K562 (cell line): ENCODE data around the gene CYFIP2. TPM values are rescaled to one million over a fixed set of nuclear protein-coding genes. Genes with fewer than 3 reads are reported as not detected.

Experiments used
- ATAC-seq: fragments of 200-7000 bp; cut with Tn5 transposase; 3 replicates; pipeline ENCODE4 v1.9.1; 2020; ENCODE audit warnings: moderate library complexity
- BruUV-seq: library from RNA; stranded (reverse); fragments of 400-500 nt; replicated peaks from 2 replicates; lab custom pipeline; 2021; lab: Mats Ljungman, UMichigan
- CTCF ChIA-PET: fragments of 300-600 bp; formaldehyde crosslinking; extraction: SDS; loops from one replicate; lab custom pipeline; 2021; ENCODE audit warnings: low intra/inter-chr PET ratio; lab: Yijun Ruan, JAX
- POLR2A ChIA-PET: fragments of 300-600, 350-650 bp; sonication (Branson Sonifier 250); formaldehyde crosslinking; extraction: SDS; loops from one replicate; lab custom pipeline; 2021; ENCODE audit warnings: antibody characterized with exemption, inconsistent platforms; lab: Yijun Ruan, JAX
- DNase-seq, 4 experiments: peaks; one replicate each; pipeline versions ENCODE4 v3.0.0 to v3.0.0-alpha.2; 2011 to 2018; ENCODE audit warnings: low spot score in 3 of 4, mixed read lengths in 3 of 4; ENCODE audit errors: extremely low read depth in 1 of 4
- FAIRE-seq: peaks from 2 replicates; lab custom pipeline; 2011; peaks lifted over from hg19 to GRCh38; lab: Jason Lieb, UNC
- H2AFZ ChIP-seq: 2 replicates; pipeline ENCODE4 v1.6.0; 2011; ENCODE audit warnings: low read depth, low read length, control low read depth, inconsistent platforms
- H3K27ac ChIP-seq: fragments of 200-600 bp; 3 replicates; pipeline ENCODE4 v1.8.0; 2011; ENCODE audit warnings: low read depth, mild to moderate bottlenecking, control low read depth, inconsistent platforms, low read length, moderate library complexity, mixed read lengths; ENCODE audit errors: extremely low read depth
- H3K27me3 ChIP-seq, 2 experiments: fragments of 300-600 bp in 1 of 2; 2 replicates in 1 of 2; 3 replicates in 1 of 2; pipeline versions ENCODE4 v1.6.0 to v1.8.0; 2011; ENCODE audit warnings: inconsistent platforms in 2 of 2, low read length in 2 of 2, mild to moderate bottlenecking in 1 of 2, mixed read lengths in 1 of 2, moderate library complexity in 1 of 2; ENCODE audit not compliant: control insufficient read depth in 2 of 2, insufficient read depth in 2 of 2
- H3K36me3 ChIP-seq: fragments of 300-600 bp; 3 replicates; pipeline ENCODE4 v1.8.0; 2011; ENCODE audit warnings: mild to moderate bottlenecking, low read length, inconsistent platforms; ENCODE audit not compliant: control insufficient read depth, insufficient read depth
- H3K4me1 ChIP-seq, 2 experiments: fragments of 200-600 bp in 1 of 2; replicated peaks in 1 of 2; 2 replicates in 1 of 2; 3 replicates in 1 of 2; pipeline versions ENCODE4 v1.5.1 to v1.8.0; 2011; ENCODE audit warnings: inconsistent platforms in 2 of 2, low read length in 2 of 2, mild to moderate bottlenecking in 1 of 2, mixed read lengths in 1 of 2, moderate library complexity in 1 of 2; ENCODE audit not compliant: control insufficient read depth in 2 of 2, insufficient read depth in 2 of 2
- H3K4me2 ChIP-seq: 2 replicates; pipeline ENCODE4 v1.6.1; 2011; ENCODE audit warnings: low read length, control low read depth, inconsistent platforms, mixed read lengths; ENCODE audit not compliant: insufficient read depth
- H3K4me3 ChIP-seq: fragments of 200-600 bp; sonication (generic), shearing (Covaris generic); 2 replicates; pipeline ENCODE4 v1.5.1; 2016; ENCODE audit warnings: control low read depth, inconsistent platforms
- H3K79me2 ChIP-seq: fragments of 200-600 bp; 3 replicates; pipeline ENCODE4 v1.8.0; 2011; ENCODE audit warnings: low read length, inconsistent platforms; ENCODE audit not compliant: control insufficient read depth, insufficient read depth
- H3K9ac ChIP-seq, 2 experiments: 2 replicates each; pipeline versions ENCODE4 v1.6.0 to v1.6.1; 2011; ENCODE audit warnings: low read depth in 2 of 2, low read length in 2 of 2, control low read depth in 1 of 2, inconsistent platforms in 1 of 2, mild to moderate bottlenecking in 1 of 2, mixed read lengths in 1 of 2; ENCODE audit not compliant: insufficient read depth in 1 of 2
- H3K9me1 ChIP-seq: one replicate; pipeline ENCODE4 v1.6.0; 2011; ENCODE audit warnings: inconsistent platforms, mild to moderate bottlenecking, low read length, moderate library complexity; ENCODE audit not compliant: control insufficient read depth, insufficient read depth
- H3K9me3 ChIP-seq: replicated peaks from 2 replicates; pipeline ENCODE4 v1.5.1; 2011; ENCODE audit warnings: low read depth, low read length, inconsistent platforms; ENCODE audit not compliant: control insufficient read depth, insufficient read depth
- H4K20me1 ChIP-seq: replicated peaks from 2 replicates; pipeline ENCODE4 v1.6.1; 2011; ENCODE audit warnings: low read length, inconsistent platforms, mixed read lengths; ENCODE audit not compliant: control insufficient read depth, insufficient read depth
- BACH1 ChIP-seq: fragments of 200-800 bp; sonication (Bioruptor generic); IDR thresholded peaks from 2 replicates; pipeline ENCODE4 v1.6.1; 2016; ENCODE audit warnings: missing genetic modification characterization, missing compliant biosample characterization
- CEBPB ChIP-seq: fragments of 450-650 bp; IDR thresholded peaks from 2 replicates; pipeline ENCODE4 v1.6.1; 2016; ENCODE audit warnings: missing genetic modification characterization, missing compliant biosample characterization
- FOXP1 ChIP-seq: sonication (generic); formaldehyde crosslinking; IDR thresholded peaks from 2 replicates; pipeline ENCODE4 v1.8.0; 2022; ENCODE audit warnings: mild to moderate bottlenecking, missing genetic modification reagents
- KLF16 ChIP-seq: IDR thresholded peaks from 2 replicates; pipeline ENCODE4 v1.6.1; 2016; ENCODE audit warnings: antibody characterized with exemption
- MAZ ChIP-seq, 2 experiments: fragments of 450-650 bp in 1 of 2; sonication (generic) in 1 of 2; formaldehyde crosslinking; IDR thresholded peaks in 1 of 2; conservative IDR thresholded peaks in 1 of 2; 2 replicates each; pipeline versions ENCODE4 v1.4.0 to v1.5.0; 2020; ENCODE audit warnings: mild to moderate bottlenecking in 1 of 2, missing genetic modification reagents in 1 of 2
- MCM5 ChIP-seq: fragments of 450-650 bp; IDR thresholded peaks from 2 replicates; pipeline ENCODE4 v1.6.1; 2016; ENCODE audit warnings: low read depth
- MED1 ChIP-seq: sonication (generic); formaldehyde crosslinking; IDR thresholded peaks from 2 replicates; pipeline ENCODE4 v1.8.1; 2023; ENCODE audit warnings: missing genetic modification reagents, borderline replicate concordance
- MYC ChIP-seq, 2 experiments: fragments of 250-450 bp in 1 of 2; sonication (Bioruptor Pico) in 1 of 2; IDR thresholded peaks; 2 replicates each; pipeline versions ENCODE4 v1.5.1 to v1.6.1; 2012 to 2021; ENCODE audit warnings: low read depth in 2 of 2, borderline replicate concordance in 1 of 2, improper control_type of control experiment in 1 of 2, low read length in 1 of 2, mild to moderate bottlenecking in 1 of 2, moderate library complexity in 1 of 2
- NFIC ChIP-seq: fragments of 450-650 bp; IDR thresholded peaks from 2 replicates; pipeline ENCODE4 v1.6.1; 2017; ENCODE audit warnings: mild to moderate bottlenecking, inconsistent platforms
- RAD21 ChIP-seq, 2 experiments: fragments of 250-450 bp in 1 of 2; fragments of 450-650 bp in 1 of 2; sonication (Bioruptor Pico) in 1 of 2; formaldehyde crosslinking in 1 of 2; IDR thresholded peaks in 1 of 2; conservative IDR thresholded peaks in 1 of 2; 2 replicates each; pipeline versions ENCODE4 v1.4.0 to v1.8.0; 2020 to 2022; ENCODE audit warnings: mild to moderate bottlenecking in 2 of 2, moderate library complexity in 1 of 2
- RCOR1 ChIP-seq, 2 experiments: IDR thresholded peaks; 2 replicates each; pipeline ENCODE4 v1.6.1; 2012; ENCODE audit warnings: low read depth in 2 of 2, low read length in 2 of 2, borderline replicate concordance in 1 of 2, improper control_type of control experiment in 1 of 2
- STAG1 ChIP-seq: sonication (generic); formaldehyde crosslinking; IDR thresholded peaks from 2 replicates; pipeline ENCODE4 v1.5.0; 2020; ENCODE audit warnings: missing genetic modification reagents, borderline replicate concordance
- WGBS: fragments of 100-300 bp; shearing (Covaris generic); methylation state at CpG from one replicate; pipeline ENCODE4 v1.1.6; 2016; ENCODE audit warnings: low coverage, mixed read lengths; ENCODE audit not compliant: insufficient coverage; ENCODE audit errors: missing lambda C conversion rate; 5-methylcytosine and 5-hydroxymethylcytosine counted together
- in situ Hi-C: fragments of 300-500 bp; cut with MboI; formaldehyde crosslinking; loops from 4 replicates; pipeline ENCODE4 v1.15.0; 2018; ENCODE audit warnings: inconsistent platforms, mixed read lengths
- intact Hi-C: fragments of 100-400 bp; cut with micrococcal nuclease; formaldehyde crosslinking; loops from 2 replicates; pipeline ENCODE4 v1.14.2; 2022
- polyA plus RNA-seq, 8 experiments: library from polyadenylated mRNA; depleted of rRNA in 4 of 8; stranded (reverse) in 5 of 8; unstranded in 3 of 8; fragments of >200 nt; fragmentation: Nextera tagmentation in 2 of 8; fragmentation: Illumina TruSeq in 1 of 8; extraction: Ambion mirVana in 2 of 8; extraction: Trizol in 1 of 8; gene quantifications; 2 replicates each; pipeline versions ENCODE4 v1.2.1 to v1.2.3, GENCODE V29; 2011 to 2014; ENCODE audit warnings: inconsistent platforms in 1 of 8, missing spikeins in 1 of 8
- total RNA-seq, 7 experiments: library from RNA; depleted of rRNA in 6 of 7; stranded (reverse); fragments of >200 nt in 6 of 7; fragmentation: Illumina TruSeq in 2 of 7; extraction: Trizol in 2 of 7; gene quantifications; 2 replicates each; pipeline versions ENCODE4 v1.2.1 to v1.2.3, GENCODE V29; 2011 to 2021; ENCODE audit warnings: low replicate concordance in 1 of 7
- TF ChIP-seq, protein P1 (sequence below): fragments of 200-800 bp; sonication (Bioruptor generic); IDR thresholded peaks from 2 replicates; pipeline ENCODE4 v1.6.1; 2017; ENCODE audit warnings: missing genetic modification characterization, missing compliant biosample characterization
- TF ChIP-seq, protein P2 (sequence below): fragments of 450-650 bp; formaldehyde crosslinking; IDR thresholded peaks from 2 replicates; pipeline ENCODE4 v1.4.0; 2020; ENCODE audit warnings: mild to moderate bottlenecking, moderate library complexity
- TF ChIP-seq, protein P3 (sequence below), 3 experiments: IDR thresholded peaks in 2 of 3; conservative IDR thresholded peaks in 1 of 3; 2 replicates each; pipeline ENCODE4 v1.5.1; 2011 to 2012; ENCODE audit warnings: low read length in 3 of 3, mild to moderate bottlenecking in 3 of 3, control low read depth in 2 of 3, improper control_type of control experiment in 1 of 3, inconsistent platforms in 1 of 3, low read depth in 1 of 3, mixed read lengths in 1 of 3, moderate library complexity in 1 of 3; ENCODE audit not compliant: insufficient read depth in 2 of 3

The CYFIP2 gene
- total and polyA plus RNA-seq, 9 of the 15 experiments (the other 6 are each of a cell fraction or from before 2014, with no cell fraction given): 0.76 to 2.9 (median 1.4) TPM; not detected in 1

DNA sequence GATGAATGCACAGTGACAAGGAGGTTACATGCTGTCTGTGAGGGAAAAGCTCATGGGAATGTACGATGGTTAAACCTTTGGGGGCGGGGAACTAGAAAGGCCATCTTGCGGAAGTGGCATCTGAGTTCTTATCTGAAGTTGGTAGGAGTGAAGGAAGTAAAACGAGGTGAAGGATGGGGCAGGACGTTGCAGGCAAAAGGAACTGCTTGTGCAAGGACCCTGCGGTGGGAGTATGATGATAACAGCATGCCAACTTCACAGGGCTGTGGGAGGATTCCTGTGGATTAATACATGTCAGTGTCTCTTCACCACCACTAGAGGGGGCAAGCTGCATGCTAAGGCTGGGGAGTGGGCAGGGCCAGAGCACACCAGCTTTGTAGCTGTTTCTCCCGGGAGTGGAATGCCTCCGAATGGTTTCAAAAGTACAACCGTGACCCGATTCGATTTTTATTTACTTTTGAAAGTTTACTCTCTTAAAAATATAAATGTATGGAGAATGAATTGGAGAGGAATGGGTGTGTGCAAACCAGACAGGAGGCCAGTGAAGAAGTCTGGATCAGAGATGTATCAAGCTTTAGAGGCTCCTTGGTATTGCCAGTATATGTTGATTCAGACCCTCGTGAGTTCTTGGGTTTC is 62.5 kb downstream of the CYFIP2 start:
- WGBS: 11% methylated on average over 12 of the region's 12 CpGs
- no TSS peak for BruUV-seq
- intact Hi-C loops (loop anchor here (1.0 to 2.0 kb wide), 2 partner anchors 149 to 416 kb away; no protein-coding TSS in a partner anchor), in situ Hi-C loops (no loop called here)
- Histone ChIP-seq H2AFZ (peak overlapping the region; percentile 56; the same call in 1 of the 2 replicates), H3K9ac (no peak overlapping the region), H3K4me1 (no peaks in the 10 kb centered on the region; a peak in 1 of 5 replicates), H3K9me1 (peaks cover 3% of the 10 kb centered on the region), H3K4me2 (peak overlapping the region; percentile 33), H3K27ac (no peak overlapping the region), H3K27me3 (peaks cover 0 to 31% of the 10 kb centered on the region in 2 experiments; a peak in 2 of 5 replicates), H4K20me1 (no peaks in the 10 kb centered on the region), H3K4me3 (no peak overlapping the region), H3K9me3 (no peaks in the 10 kb centered on the region), H3K79me2 (no peaks in the 10 kb centered on the region), H3K36me3 (no peaks in the 10 kb centered on the region)
- DNase-seq (peak; percentile 77 to 87 (median 82)), ATAC-seq (peak; percentile 100), FAIRE-seq (peak; percentile 86)
- CTCF ChIA-PET: interaction anchor here (0.6 to 2.6 kb wide), 4 partner anchors 78 to 415 kb away, joined by 3 to 22 read pairs (median 8); partner anchors contain the start of gene LSM11
- POLR2A ChIA-PET: interaction anchor here (0.8 to 1.3 kb wide), 2 partner anchors 25 to 151 kb away, joined by 3 read pairs; no protein-coding TSS in a partner anchor
- TF ChIP-seq RCOR1 (IDR thresholded peaks at IDR 0.05; ENCODE audit: borderline replicate concordance in 1 of 2, low read depth in 2 of 2, low read length in 2 of 2) (0 out of 4 replicates have a peak, but pooled peaks of 1 of the 2 experiments have one; percentile 30), MCM5 (no peak), MAZ (CRISPR knock-in tag; conservative IDR thresholded peaks at IDR 0.05 in 1 of 2, IDR thresholded peaks at IDR 0.05 in 1 of 2) (0 out of 4 replicates have a peak, but pooled peaks have one; percentile 26 to 28), KLF16 (0 out of 2 replicates have a peak, but pooled peaks have one; percentile 31), MED1 (CRISPR knock-in tag) (no peak), STAG1 (peak; percentile 68; the same call in 1 of the 2 replicates), CEBPB (peak; percentile 29; the same call in 1 of the 2 replicates), MYC (IDR thresholded peaks at IDR 0.05; ENCODE audit: low read depth, low read length) (0 out of 2 replicates have a peak, but pooled peaks have one; percentile 21), MYC (CRISPR knock-in tag; IDR thresholded peaks at IDR 0.05; ENCODE audit: borderline replicate concordance, low read depth) (no peak), FOXP1 (CRISPR knock-in tag) (no peak), RAD21 (CRISPR knock-in tag; conservative IDR thresholded peaks at IDR 0.05 in 1 of 2, IDR thresholded peaks at IDR 0.05 in 1 of 2) (peak; percentile 81 to 84), BACH1 (tag) (no peak), NFIC (no peak)
- TF ChIP-seq, protein P1, sequence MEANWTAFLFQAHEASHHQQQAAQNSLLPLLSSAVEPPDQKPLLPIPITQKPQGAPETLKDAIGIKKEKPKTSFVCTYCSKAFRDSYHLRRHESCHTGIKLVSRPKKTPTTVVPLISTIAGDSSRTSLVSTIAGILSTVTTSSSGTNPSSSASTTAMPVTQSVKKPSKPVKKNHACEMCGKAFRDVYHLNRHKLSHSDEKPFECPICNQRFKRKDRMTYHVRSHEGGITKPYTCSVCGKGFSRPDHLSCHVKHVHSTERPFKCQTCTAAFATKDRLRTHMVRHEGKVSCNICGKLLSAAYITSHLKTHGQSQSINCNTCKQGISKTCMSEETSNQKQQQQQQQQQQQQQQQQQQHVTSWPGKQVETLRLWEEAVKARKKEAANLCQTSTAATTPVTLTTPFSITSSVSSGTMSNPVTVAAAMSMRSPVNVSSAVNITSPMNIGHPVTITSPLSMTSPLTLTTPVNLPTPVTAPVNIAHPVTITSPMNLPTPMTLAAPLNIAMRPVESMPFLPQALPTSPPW (CRISPR knock-in tag): peak; percentile 9; the same call in 1 of the 2 replicates
- TF ChIP-seq, protein P2, sequence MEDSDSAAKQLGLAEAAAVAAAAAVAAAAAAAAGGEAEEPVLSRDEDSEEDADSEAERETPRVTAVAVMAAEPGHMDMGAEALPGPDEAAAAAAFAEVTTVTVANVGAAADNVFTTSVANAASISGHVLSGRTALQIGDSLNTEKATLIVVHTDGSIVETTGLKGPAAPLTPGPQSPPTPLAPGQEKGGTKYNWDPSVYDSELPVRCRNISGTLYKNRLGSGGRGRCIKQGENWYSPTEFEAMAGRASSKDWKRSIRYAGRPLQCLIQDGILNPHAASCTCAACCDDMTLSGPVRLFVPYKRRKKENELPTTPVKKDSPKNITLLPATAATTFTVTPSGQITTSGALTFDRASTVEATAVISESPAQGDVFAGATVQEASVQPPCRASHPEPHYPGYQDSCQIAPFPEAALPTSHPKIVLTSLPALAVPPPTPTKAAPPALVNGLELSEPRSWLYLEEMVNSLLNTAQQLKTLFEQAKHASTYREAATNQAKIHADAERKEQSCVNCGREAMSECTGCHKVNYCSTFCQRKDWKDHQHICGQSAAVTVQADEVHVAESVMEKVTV (CRISPR knock-in tag): peak; percentile 60
- TF ChIP-seq, protein P3, sequence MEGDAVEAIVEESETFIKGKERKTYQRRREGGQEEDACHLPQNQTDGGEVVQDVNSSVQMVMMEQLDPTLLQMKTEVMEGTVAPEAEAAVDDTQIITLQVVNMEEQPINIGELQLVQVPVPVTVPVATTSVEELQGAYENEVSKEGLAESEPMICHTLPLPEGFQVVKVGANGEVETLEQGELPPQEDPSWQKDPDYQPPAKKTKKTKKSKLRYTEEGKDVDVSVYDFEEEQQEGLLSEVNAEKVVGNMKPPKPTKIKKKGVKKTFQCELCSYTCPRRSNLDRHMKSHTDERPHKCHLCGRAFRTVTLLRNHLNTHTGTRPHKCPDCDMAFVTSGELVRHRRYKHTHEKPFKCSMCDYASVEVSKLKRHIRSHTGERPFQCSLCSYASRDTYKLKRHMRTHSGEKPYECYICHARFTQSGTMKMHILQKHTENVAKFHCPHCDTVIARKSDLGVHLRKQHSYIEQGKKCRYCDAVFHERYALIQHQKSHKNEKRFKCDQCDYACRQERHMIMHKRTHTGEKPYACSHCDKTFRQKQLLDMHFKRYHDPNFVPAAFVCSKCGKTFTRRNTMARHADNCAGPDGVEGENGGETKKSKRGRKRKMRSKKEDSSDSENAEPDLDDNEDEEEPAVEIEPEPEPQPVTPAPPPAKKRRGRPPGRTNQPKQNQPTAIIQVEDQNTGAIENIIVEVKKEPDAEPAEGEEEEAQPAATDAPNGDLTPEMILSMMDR (IDR thresholded peaks at IDR 0.05 in 2 of 3, conservative IDR thresholded peaks at IDR 0.05 in 1 of 3; ENCODE audit: insufficient read depth in 2 of 3, low read depth in 1 of 3, low read length in 3 of 3): peak; percentile 86 to 94 (median 90)
